AG08396 (cell line): ENCODE results near the gene MAP3K13.
A peak's percentile ranks its signal among the peaks of the same experiment; 100 is the strongest.

Source experiments
- DNase-seq: peaks from one replicate; pipeline ENCODE4 v3.0.0; 2012; ENCODE audit warnings: low spot score, mixed read lengths

Gene MAP3K13

GRCh38 chr3:185362850-185363661 is at the start of gene MAP3K13:
MAP3K13 (plus strand) TSS chr3:185363136; CDS start chr3:185428582, 65,446 bp downstream.
- DNase-seq, result peak; percentile 88

GRCh38 chr3:185313693-185314246 is 49.2 kb upstream of the MAP3K13 start:
- DNase-seq, result no peak

GRCh38 chr3:185316740-185317412 is 46.1 kb upstream of the MAP3K13 start:
- DNase-seq, result no peak

DNA sequence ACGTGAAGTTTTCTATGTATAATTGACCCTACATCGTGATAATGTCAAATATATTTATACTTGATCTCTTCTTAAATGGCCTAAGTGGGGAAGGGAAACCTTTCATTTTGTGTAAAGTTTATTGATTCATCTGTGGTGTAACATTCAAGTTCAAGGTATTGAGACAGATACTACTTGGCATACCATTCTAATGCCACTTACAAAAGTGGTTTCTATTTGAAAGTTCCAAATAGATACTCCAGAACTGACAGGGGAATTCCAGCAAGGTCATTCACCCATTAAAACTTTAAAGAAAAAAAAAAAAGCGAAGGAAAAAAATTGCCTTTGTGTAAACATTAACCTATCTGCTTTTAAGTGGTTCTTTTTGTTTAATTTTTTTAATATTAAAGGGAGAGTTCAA is 45.3 kb upstream of the MAP3K13 start:
- no peak for DNase-seq

DNA sequence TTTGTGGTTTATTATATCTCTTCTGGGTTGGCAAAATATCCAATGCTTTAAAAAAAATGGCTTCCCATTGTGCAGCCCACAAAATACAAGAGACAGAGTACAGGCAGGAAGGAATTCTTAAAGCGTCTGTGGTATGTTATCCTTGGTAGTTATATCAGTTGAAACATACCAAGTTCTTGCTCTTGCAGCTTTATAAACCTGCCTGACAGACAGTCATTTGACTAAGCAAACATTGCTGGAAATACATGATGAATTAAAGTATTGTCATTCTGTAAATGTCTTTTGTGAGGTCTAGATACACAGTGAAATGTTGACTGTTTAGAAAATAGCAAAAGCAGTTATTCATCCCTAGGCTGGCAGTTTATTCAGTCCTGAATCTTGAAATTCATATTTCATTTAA is 44.8 kb upstream of the MAP3K13 start:
- no peak for DNase-seq

DNA sequence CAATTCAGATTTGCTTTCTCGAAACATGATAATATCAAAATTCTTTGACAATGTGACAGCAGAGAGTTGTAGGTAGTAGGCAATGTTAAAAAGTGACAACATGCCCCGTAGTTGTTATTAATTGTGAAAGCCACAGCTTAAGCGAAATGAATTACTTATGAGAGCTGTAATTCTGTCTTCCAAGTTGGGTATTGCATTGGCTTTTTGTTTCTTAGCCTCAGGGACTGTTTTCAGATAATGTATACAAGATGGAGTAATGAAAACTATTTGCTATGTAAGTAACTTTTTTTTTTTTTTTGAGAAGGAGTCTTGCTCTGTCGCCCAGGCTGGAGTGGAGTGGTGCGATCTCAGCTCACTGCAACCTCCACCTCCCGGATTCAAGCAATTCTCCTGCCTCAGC is 43.1 kb upstream of the MAP3K13 start:
- DNase-seq, result no peak

DNA sequence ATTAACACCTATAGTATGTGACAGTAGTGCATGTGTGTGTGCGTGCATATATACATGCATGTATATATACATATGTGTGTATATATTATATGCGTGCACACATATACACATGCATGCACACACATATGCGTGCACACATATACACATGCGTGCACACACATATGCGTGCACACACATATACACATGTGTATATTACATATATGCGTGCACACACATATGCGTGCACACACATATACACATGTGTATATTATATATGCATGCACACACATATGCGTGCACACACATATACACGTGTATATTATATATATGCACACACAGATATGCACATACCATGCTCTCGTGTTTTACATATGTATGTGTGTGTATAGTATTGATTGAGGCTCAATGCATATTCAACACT is 42.0 kb upstream of the MAP3K13 start:
- DNase-seq, result no peak

DNA sequence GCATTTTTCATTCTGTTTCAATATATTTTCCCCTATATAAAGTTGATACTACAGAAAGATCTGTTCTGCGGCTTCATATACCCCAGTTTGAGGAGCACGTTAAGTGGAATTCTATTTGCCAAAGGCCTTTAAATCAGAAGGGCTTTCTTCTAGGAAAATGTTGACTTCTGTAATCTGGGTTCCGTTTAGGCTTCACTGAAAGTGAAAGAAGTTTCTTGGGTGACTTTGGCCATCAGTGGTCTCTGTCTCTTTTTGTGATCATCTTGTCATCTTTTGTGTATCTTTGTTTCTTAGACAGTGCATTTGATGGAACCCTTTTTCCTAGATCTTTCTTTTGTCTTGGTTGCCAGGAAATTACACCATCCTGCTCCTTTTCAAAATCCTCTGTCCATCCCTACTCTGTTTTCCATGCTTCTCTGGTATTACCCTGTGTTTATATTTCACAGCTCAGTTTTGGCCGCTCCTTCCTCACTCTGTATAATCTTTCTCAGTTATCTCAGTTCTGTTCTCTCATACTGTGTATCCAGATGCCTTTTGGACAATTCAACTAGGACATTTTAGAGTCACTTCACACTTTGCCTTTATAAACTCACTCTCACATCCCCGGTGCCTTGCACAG is 40.7 kb upstream of the MAP3K13 start:
- DNase-seq, result no peak

GRCh38 chr3:185325946-185326791 is 36.8 kb upstream of the MAP3K13 start:
- DNase-seq, result no peak

DNA sequence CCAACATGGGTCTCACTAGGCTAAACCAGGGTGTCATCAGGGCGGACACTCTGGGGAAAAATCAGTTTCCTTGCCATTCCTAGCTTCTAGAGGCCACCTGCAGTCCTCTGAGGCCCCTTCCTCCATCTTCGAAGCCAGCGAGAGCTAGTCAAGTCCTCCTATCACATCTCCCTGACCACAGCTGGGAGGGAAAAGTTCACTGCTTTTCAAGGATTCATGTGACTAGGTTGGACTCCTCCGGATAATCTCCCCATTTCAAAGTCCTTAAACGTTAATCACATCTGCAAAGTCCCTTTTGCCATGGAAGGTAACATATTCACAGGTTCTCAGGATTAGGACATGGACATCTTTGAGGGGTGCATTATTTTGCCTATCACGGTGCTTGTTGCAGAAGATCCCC is 35.9 kb upstream of the MAP3K13 start:
- DNase-seq, result no peak

- DNase-seq, result no peak
Observed at GRCh38 chr3:185328324-185329004, 34.5 kb upstream of the MAP3K13 start.

GRCh38 chr3:185330238-185330637 is 32.7 kb upstream of the MAP3K13 start:
- DNase-seq, result no peak

- DNase-seq, result no peak
Observed at GRCh38 chr3:185330644-185331043, 32.3 kb upstream of the MAP3K13 start.

DNA sequence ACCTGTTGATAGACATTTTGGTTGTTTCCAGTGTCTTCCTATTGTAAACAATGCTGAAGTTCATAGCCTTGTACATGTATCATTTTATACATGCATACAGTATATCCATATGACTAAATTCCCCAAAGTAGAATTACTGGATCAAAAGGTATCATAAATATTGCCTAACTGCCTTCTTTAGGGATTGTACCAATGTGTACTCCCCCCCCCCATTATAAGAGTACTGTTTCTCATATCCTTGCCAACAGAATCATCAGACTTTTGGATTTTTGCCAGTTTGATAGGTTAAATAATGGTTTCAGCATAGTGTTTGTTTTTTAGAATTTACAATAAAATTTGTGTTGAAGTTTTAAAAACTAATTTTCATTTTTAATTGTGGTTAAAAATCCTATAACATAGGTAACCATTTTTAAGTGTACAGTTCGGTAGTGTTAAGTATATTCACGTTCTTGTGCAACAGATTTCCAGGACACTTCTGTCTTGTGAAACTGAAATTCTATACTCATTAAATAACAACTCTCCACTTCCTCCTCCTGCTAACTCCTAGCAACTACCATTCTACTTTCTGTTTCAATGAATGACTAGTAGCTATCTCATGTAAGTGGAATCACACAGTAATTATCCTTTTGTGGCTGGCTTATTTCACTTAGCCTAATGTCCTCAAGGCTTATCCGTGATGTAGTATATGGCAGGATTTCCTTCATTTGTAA is 30.8 kb upstream of the MAP3K13 start:
- DNase-seq, result no peak

DNA sequence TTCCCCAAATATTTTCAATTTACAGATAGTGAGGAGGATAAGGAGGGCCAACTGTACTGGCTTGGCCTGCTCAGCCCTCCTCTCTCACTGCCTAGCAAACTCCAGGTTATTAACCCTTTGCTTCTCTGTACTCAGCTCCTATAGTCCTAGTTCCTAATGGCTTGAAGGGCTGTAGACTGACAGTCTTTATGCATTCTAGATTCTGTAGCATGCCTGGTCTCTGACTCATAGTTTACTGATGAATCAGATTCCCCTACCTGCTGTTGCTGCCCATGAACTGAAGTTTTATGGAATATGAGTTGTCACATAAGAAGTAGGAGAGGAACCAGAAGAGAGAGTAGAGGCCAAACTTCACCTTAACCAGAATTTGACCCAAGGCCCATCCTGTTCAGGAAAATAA is 27.1 kb upstream of the MAP3K13 start:
- DNase-seq, result peak; percentile 40

DNA sequence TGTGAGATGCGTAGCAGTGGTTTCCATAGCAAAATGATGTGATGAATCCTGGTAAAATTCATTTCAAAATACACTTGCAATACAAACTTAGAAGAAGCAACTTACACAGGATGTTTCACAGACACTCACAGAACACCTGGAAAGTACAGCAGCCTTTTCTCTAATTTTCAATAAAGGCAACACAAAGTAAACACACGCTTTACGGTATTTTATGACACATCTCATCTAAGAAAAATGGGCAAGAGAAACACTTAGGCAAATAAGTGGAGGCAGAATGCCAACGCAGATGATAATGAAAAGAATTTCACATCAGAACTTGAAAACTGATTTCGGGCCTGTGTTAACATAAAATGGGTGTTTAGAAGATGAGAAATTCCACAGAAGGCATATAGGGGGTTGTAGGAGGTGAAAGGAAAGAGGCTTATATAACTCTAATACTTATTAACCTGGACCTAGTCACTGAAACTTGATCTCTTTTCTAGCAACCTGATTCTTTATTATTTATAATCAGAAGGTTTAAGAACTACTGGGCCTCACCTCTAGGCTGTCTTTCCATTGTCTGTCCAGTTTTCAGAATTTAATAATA is 25.6 kb upstream of the MAP3K13 start:
- no peak for DNase-seq

DNA sequence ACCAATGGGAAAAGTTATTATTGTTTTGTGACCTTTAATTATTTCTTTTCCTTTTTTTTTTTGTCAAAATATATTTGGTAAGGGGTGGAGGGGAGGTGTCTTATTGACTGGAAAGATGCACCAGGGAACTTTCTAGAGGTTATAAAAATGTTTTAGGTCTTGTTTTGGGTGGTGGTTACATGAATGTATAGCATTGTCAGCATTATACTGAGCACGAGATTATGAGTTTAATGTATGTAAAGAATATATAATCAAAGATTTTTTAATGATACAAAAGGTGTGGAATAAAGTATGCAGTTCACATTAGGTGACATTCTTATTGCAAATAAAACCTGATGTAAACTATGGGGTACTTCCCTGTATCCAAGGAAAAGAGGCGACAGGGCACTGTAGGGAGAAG is 23.0 kb upstream of the MAP3K13 start:
- no peak for DNase-seq

GRCh38 chr3:185340751-185341150 is 22.2 kb upstream of the MAP3K13 start:
- no peak for DNase-seq

GRCh38 chr3:185341616-185342458 is 21.1 kb upstream of the MAP3K13 start:
- DNase-seq, result no peak
